Ramos (cell line): ENCODE data around the gene MMP2.

Experiments
- in situ Hi-C: fragments of 300-500 bp; cut with MboI; formaldehyde crosslinking; loops from one replicate; pipeline ENCODE4 v1.14.3; 2022; ENCODE audit warnings: low sequenced_read_pairs; ENCODE audit not compliant: unreplicated experiment

Gene MMP2

DNA sequence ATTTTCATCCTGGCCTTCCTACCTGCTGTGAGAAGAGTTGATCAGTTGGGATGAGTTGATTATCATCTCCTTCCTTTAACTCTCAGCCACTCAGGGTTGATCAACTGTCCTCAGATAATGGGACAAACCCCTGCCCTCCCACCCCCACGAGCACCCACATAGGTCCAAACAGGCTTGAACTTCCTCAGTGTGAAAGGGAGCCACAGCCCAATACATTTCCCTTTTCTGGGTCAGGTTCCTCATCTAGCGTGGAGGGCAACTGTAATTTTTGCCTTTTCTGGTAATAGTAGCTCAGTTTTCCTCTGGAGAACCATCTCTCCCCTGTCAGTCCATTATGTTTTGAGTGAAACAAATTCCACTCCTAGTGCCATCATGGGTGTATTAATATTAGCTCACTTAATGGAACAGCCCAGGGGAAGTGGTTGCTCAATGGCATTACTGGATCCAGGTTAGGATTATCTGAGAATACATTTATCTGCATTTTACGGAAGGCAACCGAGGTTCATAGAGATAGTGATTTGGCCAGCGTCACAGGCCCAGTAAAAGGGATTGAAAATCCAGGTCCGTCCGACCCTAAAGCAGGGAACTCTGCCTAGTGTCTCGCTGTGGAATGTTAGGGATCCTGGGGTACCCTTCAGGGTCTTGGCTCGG, 29.4 kb downstream of the MMP2 start:
- in situ Hi-C loops, result no loop called here

DNA sequence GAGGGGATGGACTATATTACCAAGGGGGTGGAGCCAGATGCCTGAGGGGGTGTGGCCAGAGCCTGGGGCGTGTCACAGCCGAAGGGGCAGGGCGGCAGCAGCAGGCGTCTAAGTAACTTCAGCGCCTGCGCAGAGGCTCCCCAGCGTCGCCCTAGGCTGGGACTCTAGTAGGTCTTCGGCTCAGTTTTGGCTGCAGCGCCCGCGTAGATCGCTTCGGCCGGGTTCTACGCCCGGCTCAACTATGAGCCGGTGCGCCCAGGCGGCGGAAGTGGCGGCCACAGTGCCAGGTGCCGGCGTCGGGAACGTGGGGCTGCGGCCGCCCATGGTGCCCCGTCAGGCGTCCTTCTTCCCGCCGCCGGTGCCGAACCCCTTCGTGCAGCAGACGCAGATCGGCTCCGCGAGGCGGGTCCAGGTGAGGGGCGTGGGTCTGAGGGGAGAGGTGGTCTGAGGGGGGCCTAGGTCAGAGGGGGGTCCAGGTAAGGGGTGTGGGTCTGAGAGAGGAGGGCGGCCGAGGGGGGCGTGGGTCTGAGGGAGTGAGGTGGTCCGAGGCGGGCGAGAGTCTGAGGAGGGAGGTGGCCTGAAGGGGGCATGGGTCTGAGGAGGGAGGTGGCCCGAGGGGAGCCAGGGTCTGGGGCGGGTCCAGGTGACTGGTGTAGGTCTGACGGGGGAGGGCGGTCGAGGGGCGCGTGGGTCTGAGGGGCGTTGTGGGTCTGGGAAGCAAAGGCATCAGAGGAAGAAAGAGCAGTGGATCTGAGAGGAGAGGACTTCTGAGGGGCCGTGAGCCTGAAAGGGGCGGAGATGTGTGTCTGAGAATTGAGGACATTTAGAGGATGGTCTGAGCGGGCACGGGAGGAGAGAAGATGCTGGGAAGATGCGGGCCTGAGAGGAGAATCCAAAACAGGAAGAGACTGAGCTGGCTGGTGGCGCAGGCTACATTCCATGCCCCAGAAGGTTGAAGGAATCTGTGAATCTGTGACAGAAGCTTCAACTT, 30.2 kb downstream of the MMP2 start, which contains the start of gene LPCAT2:
Gene LPCAT2 (plus strand): TSS at position 132 of the 991 bp plus-strand sequence. CDS start 110 bp downstream, at position 242.
- in situ Hi-C loops, result no loop called here

DNA sequence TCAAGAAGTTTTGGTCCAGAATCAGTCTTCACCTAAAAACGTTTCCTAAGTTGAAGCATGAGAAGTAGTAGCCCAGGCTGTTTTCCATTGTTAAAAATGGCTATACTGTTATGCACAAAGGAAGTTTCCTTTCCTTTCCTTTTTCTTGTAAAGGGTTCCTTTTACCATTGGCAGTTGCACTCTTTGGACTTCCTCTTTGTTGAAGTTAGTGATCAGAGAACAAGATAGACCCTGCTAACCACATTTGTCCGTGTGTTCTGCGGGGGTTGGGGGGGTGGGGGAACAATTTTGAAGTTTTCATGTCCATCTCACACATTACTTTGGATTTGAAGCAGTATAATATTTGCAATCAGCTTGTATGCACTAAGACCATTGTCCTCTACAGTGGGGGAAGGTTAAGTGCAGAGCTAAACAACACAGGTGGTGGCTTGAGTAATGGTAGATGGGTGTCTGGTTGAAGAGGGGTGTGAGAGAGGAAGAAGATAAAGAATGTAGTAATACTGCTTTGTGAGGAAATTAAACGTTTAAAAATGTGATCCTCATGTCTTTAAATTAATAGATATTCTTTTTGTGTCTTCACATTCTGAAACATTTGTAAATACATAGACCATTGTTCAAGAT, 31.3 kb downstream of the MMP2 start:
- in situ Hi-C loops, result no loop called here

DNA sequence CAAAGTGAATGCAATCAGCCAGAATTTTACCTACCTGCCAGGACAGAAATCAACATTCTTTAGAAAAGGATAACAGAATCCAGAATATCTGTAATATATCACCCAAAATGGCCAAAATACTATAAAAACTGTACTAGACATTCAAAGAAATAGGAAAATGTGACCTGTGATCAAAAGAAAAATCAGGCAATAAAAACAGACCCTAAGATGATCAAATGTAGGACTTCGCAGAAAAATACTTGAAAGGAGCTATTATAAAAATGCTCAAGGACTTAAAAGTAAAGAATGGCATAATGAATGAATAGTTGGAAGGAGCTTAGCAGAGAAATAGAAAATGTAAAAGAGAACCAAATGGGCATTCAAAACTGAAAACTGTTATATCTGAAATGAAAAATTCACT, 33.9 kb downstream of the MMP2 start:
- in situ Hi-C loops, result no loop called here

DNA sequence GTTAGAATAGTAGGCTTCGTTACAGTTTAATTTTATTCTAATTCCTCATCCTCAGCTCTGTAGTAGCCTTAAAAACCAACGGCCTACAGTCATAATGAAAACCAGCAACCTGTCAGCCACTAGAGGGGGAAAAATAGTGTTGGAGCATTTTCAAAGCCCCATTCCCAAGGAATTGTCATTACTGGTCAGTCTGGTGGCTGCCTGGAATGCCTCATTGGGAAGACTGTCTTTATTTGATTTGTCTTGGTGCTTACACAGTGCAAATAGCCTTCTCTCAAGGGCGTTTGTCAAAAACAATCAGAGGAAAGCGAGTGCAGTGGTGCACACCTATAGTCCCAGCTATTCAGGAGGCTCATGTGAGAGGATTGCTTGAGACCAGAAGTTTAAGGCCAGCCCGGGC, 34.6 kb downstream of the MMP2 start:
- in situ Hi-C loops, result no loop called here

DNA sequence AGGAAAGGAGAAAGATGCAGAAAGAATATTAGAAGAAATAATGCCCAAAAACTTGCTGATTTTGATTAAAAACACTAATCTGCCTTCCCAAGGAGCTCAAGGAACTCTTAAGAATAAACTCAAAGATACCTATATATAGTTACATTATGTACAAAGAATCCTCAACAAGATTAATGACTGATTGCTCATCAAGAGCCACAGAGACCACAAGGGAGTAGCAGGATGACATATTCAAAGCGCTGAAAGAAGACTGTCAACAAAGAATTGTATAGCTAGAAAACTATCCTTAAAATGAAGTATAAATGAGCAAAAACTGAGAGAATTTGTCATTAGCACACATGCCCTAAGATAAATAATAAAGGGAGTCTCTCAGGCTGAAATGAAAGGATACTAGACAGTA, 36.1 kb downstream of the MMP2 start:
- in situ Hi-C loops, result no loop called here

DNA sequence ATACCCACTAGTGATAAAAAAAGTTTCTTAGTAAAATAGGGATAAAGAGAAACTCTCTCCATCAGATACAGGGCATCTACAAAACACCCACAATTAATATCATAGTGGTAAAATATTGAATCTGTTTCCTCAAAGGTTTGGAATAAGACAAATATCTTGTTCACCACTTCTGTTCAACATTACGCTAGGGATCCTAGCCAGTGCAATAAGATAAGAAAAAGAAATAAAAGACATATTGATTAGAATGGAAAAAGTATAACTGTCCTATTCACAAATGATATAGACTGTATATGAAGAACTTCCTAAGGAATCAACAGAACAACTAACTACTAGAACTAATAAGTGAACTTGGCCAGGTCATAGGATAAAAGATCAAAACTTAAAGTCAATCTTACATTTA, 42.8 kb downstream of the MMP2 start:
- in situ Hi-C loops, result no loop called here

DNA sequence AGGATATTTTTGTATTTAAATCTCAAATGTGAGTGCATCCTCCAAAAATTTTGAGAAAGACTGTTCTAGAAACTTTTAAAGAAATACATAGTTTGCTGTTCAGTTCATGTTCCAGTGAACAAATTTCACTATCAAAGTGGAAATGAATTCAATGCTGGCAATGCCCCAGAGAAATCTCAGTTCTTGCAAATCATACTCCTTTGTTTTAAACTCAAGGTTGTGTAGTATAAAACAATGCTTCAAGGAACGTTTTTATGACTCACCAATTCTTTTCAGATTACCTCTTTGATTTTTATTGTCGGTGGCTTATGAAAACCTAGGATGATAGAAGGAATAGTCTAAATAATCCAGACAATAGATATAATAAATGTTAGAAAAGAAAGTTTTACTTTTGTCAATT, 47.4 kb downstream of the MMP2 start:
- in situ Hi-C loops, result no loop called here

DNA sequence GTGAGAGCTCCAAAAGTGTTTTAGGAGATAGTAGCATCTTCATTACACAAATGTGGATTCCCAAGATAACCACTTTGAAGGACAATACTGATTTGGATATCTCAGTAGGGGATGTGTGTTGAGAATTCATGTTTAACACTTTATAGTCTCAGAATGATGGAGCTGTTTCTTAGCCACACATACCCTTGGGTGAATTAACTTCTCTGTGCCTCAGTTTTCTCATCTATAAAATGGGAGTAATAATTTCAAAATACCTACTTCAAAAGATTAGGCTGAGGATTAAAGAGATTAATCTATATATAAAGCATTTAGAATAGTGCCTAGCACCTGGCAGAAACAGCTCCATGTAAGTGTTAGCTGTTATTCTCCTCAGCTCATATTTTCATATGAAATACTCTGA, 48.9 kb downstream of the MMP2 start:
- in situ Hi-C loops, result no loop called here

DNA sequence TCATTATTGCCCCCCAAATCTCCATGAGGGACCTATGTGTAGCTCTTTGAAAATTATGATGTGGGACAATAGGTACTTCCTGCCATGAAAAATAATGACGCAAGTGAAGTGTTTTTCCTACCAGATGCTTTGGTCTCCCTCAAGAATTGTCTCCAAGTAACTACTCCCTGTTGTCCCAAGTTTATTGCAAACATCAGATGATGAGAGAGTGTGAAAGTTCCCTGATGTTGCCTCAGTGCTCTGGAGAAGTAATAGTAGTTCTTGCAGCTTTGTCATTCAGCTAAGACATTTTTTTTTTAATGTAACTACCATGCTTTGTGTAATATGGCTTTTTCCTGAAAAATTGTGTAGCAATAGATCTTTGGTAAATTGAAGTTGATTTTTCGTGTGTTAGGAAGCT, 50.0 kb downstream of the MMP2 start:
- in situ Hi-C loops, result no loop called here

DNA sequence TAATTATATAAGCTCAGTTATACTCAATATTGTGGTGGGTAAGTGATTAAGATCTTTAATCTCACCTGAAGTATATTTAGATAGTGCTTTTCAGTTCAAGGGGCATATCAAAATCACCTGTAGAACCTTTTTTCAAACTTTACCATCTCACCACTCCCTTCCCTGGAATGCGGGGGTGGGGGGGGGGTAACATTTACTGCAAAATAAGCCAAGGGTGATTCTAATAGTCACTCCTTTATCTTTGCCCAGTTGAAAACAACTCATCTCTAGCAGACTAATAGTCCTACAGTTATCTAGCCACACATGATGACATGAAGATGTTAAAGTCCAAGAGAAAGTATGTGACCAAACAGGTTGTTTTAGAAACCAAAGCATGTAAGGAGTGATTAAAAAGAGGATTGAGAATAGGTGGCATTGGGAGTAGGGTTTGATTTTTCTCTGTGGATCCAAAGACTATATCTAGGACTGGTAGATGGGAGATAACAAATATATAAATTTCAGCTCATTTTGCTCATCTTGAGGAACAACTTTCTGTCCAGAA, 51.4 kb downstream of the MMP2 start:
- in situ Hi-C loops, result no loop called here

DNA sequence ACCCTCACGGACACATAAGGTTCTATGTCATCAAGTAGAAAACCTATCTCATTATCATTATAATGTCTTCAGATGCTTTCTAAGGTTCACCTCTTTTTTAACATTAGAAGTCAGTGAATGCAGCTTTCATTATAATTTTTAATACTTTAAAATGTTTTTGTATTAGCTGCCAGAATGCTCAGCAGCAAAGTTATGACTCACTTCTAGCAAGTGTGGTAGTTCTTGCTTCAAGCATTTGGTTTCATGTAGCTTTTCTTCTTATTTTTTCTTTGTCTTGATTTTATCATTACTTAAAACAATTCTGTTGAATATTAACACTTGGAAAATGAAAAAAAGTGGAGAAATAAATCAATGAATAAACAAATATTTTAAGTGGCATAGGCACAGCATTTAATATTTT, 53.2 kb downstream of the MMP2 start:
- in situ Hi-C loops, result no loop called here

DNA sequence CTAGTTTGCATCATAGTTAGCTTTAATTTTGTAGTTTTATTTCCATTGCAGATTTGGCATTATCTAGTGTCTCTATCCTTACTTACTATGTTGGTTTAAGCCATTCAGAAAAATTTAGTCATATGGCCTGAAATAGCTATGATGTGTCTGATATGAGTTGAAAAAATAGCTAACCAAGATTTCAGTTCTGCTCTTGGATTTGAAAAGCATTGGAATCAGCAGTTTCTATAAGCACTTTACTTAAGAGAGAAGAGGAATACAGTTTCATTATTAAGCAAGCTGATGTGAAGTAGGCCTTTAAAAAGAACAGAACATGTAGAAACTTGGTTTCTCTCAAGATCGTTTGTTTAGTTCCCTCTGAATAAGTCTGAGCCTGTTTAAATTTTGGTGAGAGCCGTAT, 55.8 kb downstream of the MMP2 start:
- in situ Hi-C loops, result no loop called here

DNA sequence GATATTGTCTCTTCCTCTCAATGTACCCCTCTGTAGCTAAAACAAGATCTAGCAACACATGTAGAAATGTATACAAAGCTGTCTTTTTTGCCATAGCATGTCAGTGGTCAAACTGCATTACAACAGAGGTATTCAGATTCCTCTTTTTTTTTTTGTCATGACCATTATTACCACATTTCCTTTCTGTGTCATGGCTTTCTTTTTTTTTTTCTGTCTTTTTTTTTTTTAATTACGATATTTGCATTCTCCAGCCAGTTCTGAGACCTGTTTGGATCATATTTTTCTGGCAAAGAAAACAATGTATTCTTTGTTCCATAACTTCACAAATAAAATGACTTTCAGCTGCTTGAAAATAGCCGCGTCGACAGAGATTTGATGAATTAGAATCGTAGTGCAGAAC, 60.1 kb downstream of the MMP2 start:
- in situ Hi-C loops, result no loop called here

DNA sequence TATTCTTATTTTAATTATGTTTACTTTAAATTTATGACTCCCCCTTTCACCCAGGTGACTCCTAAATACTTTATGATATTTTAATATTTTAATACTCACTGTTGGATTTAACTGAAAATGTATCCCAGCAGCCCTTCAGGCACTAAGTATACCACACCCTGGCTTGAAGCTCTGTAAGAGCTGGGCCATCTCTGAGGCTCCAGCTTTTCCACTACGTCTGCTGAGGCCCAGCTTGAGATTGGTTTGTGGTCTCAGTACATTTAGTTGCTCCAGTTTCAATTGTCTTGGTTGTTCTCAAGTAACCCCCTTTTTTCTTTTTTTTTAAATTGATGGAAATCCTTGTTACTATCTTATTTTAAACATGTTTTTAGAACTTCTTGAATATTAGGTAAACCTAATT, 60.5 kb downstream of the MMP2 start:
- in situ Hi-C loops, result no loop called here

DNA sequence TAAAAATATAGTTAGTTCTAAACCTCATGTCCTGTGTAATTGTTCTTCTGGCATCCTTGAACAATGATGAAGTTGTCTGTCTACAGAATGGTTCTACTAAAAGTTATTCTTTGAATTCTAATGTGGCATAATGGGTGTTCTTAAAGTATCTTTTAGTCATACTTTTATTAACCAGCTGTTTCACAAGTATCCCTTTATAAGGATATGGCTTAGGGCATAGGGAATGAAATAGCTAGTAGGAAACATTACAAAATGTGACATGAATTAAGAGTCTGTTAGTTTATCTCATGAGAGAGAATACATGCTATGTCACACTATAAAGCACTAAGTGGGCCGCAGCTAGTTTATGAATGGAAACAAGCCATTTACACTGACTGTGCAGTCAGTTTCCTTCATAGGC, 61.2 kb downstream of the MMP2 start:
- in situ Hi-C loops, result no loop called here

DNA sequence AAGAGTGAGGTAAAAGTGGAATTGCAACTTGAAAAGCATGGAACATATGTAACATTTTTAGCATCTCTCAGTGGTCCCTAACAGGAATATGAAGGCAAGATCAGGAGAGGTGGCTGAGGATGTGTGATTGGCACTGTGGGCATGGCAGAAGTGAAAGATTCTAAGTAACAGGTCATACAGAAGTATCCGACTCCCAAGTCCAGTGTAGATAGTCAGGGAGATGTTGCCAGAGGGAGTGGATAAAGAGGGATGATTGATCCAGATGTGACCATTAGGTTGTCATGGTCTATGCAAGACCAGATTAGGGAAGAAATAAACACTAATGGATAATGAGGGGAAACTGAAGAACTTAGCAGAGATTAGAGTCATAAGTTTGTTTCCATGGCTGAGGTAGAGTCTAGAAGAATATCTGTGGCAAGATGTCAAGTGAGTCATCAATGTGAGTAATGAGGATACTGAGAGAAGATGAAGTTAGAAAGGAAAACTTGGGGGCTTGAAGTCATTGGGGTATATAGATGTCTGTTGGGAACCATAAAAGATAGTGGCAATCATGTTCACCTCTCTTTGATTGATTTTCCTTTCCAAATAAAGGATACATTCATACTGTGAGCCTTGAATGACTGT, 63.6 kb downstream of the MMP2 start:
- in situ Hi-C loops, result no loop called here

DNA sequence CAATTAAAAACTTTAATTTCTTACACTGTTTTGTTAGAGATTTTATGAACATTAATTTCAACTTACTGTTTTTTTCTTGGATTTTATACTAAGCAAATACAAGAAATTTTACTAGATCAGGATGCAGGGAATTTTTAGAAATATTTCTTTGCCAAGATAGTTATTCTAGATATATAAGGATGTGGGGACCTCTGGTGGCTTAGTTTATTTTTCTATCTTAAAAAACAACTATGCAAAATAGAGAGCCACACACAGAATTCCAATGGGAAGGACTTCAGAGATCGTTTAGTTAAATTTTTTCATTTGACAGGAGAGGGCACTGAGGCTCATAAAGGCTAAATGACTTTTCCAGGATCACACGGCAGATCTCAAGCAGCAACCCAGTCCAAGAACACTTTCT, 64.5 kb downstream of the MMP2 start:
- in situ Hi-C loops, result no loop called here

DNA sequence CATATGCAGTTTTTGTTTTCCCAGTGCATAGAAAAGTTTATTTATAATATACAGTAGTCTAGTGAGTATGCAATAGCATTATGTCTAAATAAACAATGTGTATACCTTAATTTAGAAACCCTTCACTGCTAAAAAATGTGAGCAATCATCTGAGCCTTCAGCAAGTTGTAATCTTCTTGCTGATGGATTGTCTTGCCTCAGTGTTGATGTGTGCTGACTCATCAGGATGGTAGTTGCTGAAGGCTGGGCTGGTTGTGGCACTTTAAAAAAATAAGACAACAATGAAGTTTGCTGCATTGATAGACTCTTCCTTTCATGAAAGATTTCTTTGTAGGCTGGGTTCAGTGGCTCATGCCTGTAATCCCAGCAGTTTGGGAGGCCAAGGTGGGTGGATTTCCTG, 73.6 kb downstream of the MMP2 start:
- in situ Hi-C loops, result no loop called here

DNA sequence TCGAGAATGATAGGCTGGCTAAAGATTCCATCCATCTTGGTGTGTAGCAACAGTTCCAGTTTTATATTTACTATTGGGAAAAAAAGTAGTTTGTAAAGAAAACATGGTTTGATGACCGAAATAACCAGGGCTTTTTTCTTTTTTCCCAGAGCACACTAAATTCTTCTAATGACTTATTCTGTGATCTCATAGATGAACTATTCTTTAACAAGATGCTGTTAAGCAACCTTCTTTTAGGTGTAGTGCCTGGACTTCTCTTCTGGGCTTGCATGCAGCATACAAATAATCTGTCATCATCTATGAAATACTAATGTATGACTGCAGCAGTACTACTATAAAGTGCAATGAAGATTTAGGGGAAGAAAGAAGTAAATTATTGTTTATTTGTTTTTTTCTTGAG, 76.4 kb downstream of the MMP2 start:
- in situ Hi-C loops, result no loop called here
